H9 (cell line): ENCODE measurements around the gene CCDC91. TPM values are rescaled to one million over a fixed set of nuclear protein-coding genes. Genes with fewer than 3 reads are reported as not detected.
"Not testable (repeated sequence)": the region's sequence is repeated elsewhere in the genome, so short reads cannot be mapped to it uniquely, and the experiment has no call there.

Experiments used
- DNase-seq: peaks from one replicate; pipeline ENCODE4 v3.0.0-alpha.2; 2017
- H2AFZ ChIP-seq: one replicate; pipeline ENCODE4 v1.6.1; 2013; ENCODE audit warnings: mild to moderate bottlenecking, low read length, control low read depth, moderate library complexity
- H2AK5ac ChIP-seq: 2 replicates; pipeline ENCODE4 v1.6.1; 2013; ENCODE audit warnings: low read length, control low read depth, mixed read lengths; ENCODE audit not compliant: insufficient read length
- H2BK120ac ChIP-seq: one replicate; pipeline ENCODE4 v1.6.1; 2013; ENCODE audit warnings: low read depth, mild to moderate bottlenecking, low read length, control low read depth, inconsistent platforms; ENCODE audit not compliant: poor library complexity, severe bottlenecking
- H2BK12ac ChIP-seq: 2 replicates; pipeline ENCODE4 v1.6.1; 2013; ENCODE audit warnings: low read length, control low read depth, mixed read lengths, low read depth; ENCODE audit not compliant: insufficient read length
- H2BK15ac ChIP-seq: 2 replicates; pipeline ENCODE4 v1.6.1; 2013; ENCODE audit warnings: low read depth, low read length, control low read depth
- H2BK20ac ChIP-seq: one replicate; pipeline ENCODE4 v1.6.1; 2013; ENCODE audit warnings: low read depth, mild to moderate bottlenecking, low read length, control low read depth, inconsistent platforms; ENCODE audit not compliant: poor library complexity, severe bottlenecking
- H2BK5ac ChIP-seq: 2 replicates; pipeline ENCODE4 v1.6.1; 2013; ENCODE audit warnings: low read length, control low read depth, mixed read lengths; ENCODE audit not compliant: insufficient read length
- H3K14ac ChIP-seq: 2 replicates; pipeline ENCODE4 v1.6.1; 2013; ENCODE audit warnings: low read length, control low read depth; ENCODE audit not compliant: insufficient read depth
- H3K18ac ChIP-seq: 2 replicates; pipeline ENCODE4 v1.6.1; 2013; ENCODE audit warnings: low read depth, mild to moderate bottlenecking, mixed read lengths, low read length, control low read depth; ENCODE audit not compliant: insufficient read length
- H3K23ac ChIP-seq: 2 replicates; pipeline ENCODE4 v1.6.1; 2013; ENCODE audit warnings: low read length, control low read depth, mixed read lengths, low read depth; ENCODE audit not compliant: insufficient read length
- H3K23me2 ChIP-seq: 2 replicates; pipeline ENCODE4 v1.6.1; 2013; ENCODE audit warnings: low read depth, mild to moderate bottlenecking, mixed read lengths, low read length, control low read depth; ENCODE audit not compliant: insufficient read length, poor library complexity, severe bottlenecking
- H3K27ac ChIP-seq: 2 replicates; pipeline ENCODE4 v1.5.1; 2013; ENCODE audit warnings: low read length, control low read depth, mixed read lengths, low read depth; ENCODE audit not compliant: insufficient read length
- H3K27me3 ChIP-seq: 2 replicates; pipeline ENCODE4 v1.6.1; 2013; ENCODE audit warnings: low read length, control low read depth, inconsistent platforms; ENCODE audit not compliant: insufficient read depth
- H3K4ac ChIP-seq: 2 replicates; pipeline ENCODE4 v1.6.1; 2013; ENCODE audit warnings: low read depth, mild to moderate bottlenecking, control low read depth, inconsistent platforms, low read length, moderate library complexity
- H3K4me1 ChIP-seq: 2 replicates; pipeline ENCODE4 v1.6.1; 2013; ENCODE audit warnings: low read length, control low read depth, inconsistent platforms; ENCODE audit not compliant: insufficient read depth
- H3K4me2 ChIP-seq: 2 replicates; pipeline ENCODE4 v1.6.1; 2013; ENCODE audit warnings: low read length, control low read depth, mixed read lengths; ENCODE audit not compliant: insufficient read length, insufficient read depth
- H3K56ac ChIP-seq: 2 replicates; pipeline ENCODE4 v1.6.1; 2013; ENCODE audit warnings: low read depth, mild to moderate bottlenecking, mixed read lengths, low read length, control low read depth; ENCODE audit not compliant: insufficient read length
- H3K79me1 ChIP-seq: 2 replicates; pipeline ENCODE4 v1.6.1; 2013; ENCODE audit warnings: low read depth, mild to moderate bottlenecking, moderate library complexity, low read length, control low read depth, inconsistent platforms; ENCODE audit not compliant: insufficient read depth, poor library complexity, severe bottlenecking
- H3K79me2 ChIP-seq: 2 replicates; pipeline ENCODE4 v1.6.1; 2013; ENCODE audit warnings: low read length, control low read depth, inconsistent platforms; ENCODE audit not compliant: insufficient read depth
- H3K9ac ChIP-seq: 2 replicates; pipeline ENCODE4 v1.6.1; 2013; ENCODE audit warnings: low read length, control low read depth, mixed read lengths; ENCODE audit not compliant: insufficient read length; ENCODE audit errors: extremely low read depth
- H3K9me3 ChIP-seq: one replicate; pipeline ENCODE4 v1.6.1; 2013; ENCODE audit warnings: low read depth, low read length, inconsistent platforms; ENCODE audit not compliant: control insufficient read depth
- H3T11ph ChIP-seq: one replicate; pipeline ENCODE4 v1.6.1; 2013; ENCODE audit warnings: mild to moderate bottlenecking, low read length, control low read depth, inconsistent platforms
- H4K20me1 ChIP-seq: one replicate; pipeline ENCODE4 v1.6.1; 2013; ENCODE audit not compliant: control insufficient read depth, insufficient read length, insufficient read depth
- H4K5ac ChIP-seq: 2 replicates; pipeline ENCODE4 v1.6.1; 2013; ENCODE audit warnings: low read depth, mild to moderate bottlenecking, mixed read lengths, low read length, control low read depth; ENCODE audit not compliant: insufficient read length
- H4K8ac ChIP-seq: replicated peaks from 2 replicates; pipeline ENCODE4 v1.6.1; 2013; ENCODE audit warnings: low read length, control low read depth, mixed read lengths, low read depth; ENCODE audit not compliant: insufficient read length
- H4K91ac ChIP-seq: 2 replicates; pipeline ENCODE4 v1.6.1; 2013; ENCODE audit warnings: low read depth, mild to moderate bottlenecking, moderate library complexity, mixed read lengths, low read length, control low read depth; ENCODE audit not compliant: insufficient read length
- H3K27ac Mint-ChIP-seq, 3 experiments: 2 replicates in 2 of 3; 3 replicates in 1 of 3; pipeline ENCODE4 v1.8.0; 2020 to 2021; ENCODE audit warnings: mixed read lengths in 3 of 3, mild to moderate bottlenecking in 1 of 3, moderate library complexity in 1 of 3
- H3K27me3 Mint-ChIP-seq: 2 replicates; pipeline ENCODE4 v1.8.0; 2021; ENCODE audit warnings: low read depth, mild to moderate bottlenecking, moderate library complexity, mixed read lengths
- H3K36me3 Mint-ChIP-seq, 3 experiments: 2 replicates in 2 of 3; 3 replicates in 1 of 3; pipeline ENCODE4 v1.8.0; 2020 to 2021; ENCODE audit warnings: low read depth in 3 of 3, mixed read lengths in 3 of 3; ENCODE audit not compliant: insufficient read depth in 1 of 3
- H3K4me1 Mint-ChIP-seq, 2 experiments: 2 replicates each; pipeline ENCODE4 v1.8.0; 2020; ENCODE audit warnings: mixed read lengths in 2 of 2
- H3K4me3 Mint-ChIP-seq, 2 experiments: 2 replicates in 1 of 2; 3 replicates in 1 of 2; pipeline ENCODE4 v1.8.0; 2020 to 2021; ENCODE audit warnings: mild to moderate bottlenecking in 2 of 2, mixed read lengths in 2 of 2, moderate library complexity in 1 of 2
- H3K9me3 Mint-ChIP-seq, 2 experiments: 2 replicates in 1 of 2; 3 replicates in 1 of 2; pipeline ENCODE4 v1.8.0; 2020; ENCODE audit warnings: mild to moderate bottlenecking in 2 of 2, mixed read lengths in 2 of 2, moderate library complexity in 1 of 2
- WGBS: extraction: QIAGEN DNeasy Blood & Tissue Kit; methylation state at CpG from one replicate; pipeline ENCODE4 v1.1.7; 2013; ENCODE audit warnings: missing lambda C conversion rate, low lambda C conversion rate, mixed read lengths; ENCODE audit not compliant: insufficient read length; ENCODE audit errors: extremely low coverage; 5-methylcytosine and 5-hydroxymethylcytosine counted together
- total RNA-seq: library from RNA; stranded (reverse); gene quantifications from 2 replicates; pipeline ENCODE4 v1.2.1, GENCODE V29; 2021

The CCDC91 gene
- total RNA-seq, 1 experiment from 2014 or later = 22.7 TPM

DNA sequence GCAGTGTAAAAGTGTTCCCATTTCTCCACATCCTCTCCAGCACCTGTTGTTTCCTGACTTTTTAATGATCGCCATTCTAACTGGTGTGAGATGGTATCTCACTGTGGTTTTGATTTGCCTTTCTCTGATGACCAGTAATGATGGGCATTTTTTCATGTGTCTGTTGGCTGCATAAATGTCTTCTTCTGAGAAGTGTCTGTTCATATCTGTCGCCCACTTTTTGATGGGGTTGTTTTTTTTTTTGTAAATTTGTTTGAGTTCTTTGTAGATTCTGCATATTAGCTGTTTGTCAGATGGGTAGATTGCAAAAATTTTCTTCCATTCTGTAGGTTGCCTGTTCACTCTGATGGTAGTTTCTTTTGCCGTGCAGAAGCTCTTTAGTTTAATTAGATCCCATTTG lies 140.0 kb downstream of the CCDC91 start:
- peaks cover 11 to 23% (median 16%) of the 10 kb centered on the region in 3 experiments for H3K36me3 Mint-ChIP-seq
- not testable (repeated sequence) for H3K4me2 ChIP-seq, H2AK5ac ChIP-seq, H3K79me1 ChIP-seq, H3K27ac Mint-ChIP-seq, H3K79me2 ChIP-seq, H3K4me1 ChIP-seq, H2AFZ ChIP-seq, H3T11ph ChIP-seq, H3K23ac ChIP-seq, H3K27me3 Mint-ChIP-seq, H3K18ac ChIP-seq, H2BK12ac ChIP-seq, H3K9me3 ChIP-seq, DNase-seq, H2BK20ac ChIP-seq, H4K20me1 ChIP-seq, H4K91ac ChIP-seq, H3K4me3 Mint-ChIP-seq, H3K4ac ChIP-seq, H2BK120ac ChIP-seq, H2BK15ac ChIP-seq, H3K27ac ChIP-seq, H3K9ac ChIP-seq, H4K5ac ChIP-seq, H3K56ac ChIP-seq, H2BK5ac ChIP-seq, H3K27me3 ChIP-seq, H3K4me1 Mint-ChIP-seq, H3K14ac ChIP-seq, H4K8ac ChIP-seq, H3K23me2 ChIP-seq
- no CpG with 5 or more reads among the region's 3 CpGs for WGBS
- peaks cover 10 to 14% of the 10 kb centered on the region in 2 experiments for H3K9me3 Mint-ChIP-seq
